HG02870 (cell line): ENCODE data around the gene RCOR1.
"Not testable (repeated sequence)": the region's sequence is repeated elsewhere in the genome, so short reads cannot be mapped to it uniquely, and the experiment has no call there.

ENCODE experiments used
- ATAC-seq: cut with Tn5 transposase; IDR thresholded peaks from one replicate; pipeline ENCODE4 v1.9.1; 2021; ENCODE audit warnings: mild to moderate bottlenecking, moderate library complexity; ENCODE audit not compliant: unreplicated experiment

RCOR1 gene

DNA sequence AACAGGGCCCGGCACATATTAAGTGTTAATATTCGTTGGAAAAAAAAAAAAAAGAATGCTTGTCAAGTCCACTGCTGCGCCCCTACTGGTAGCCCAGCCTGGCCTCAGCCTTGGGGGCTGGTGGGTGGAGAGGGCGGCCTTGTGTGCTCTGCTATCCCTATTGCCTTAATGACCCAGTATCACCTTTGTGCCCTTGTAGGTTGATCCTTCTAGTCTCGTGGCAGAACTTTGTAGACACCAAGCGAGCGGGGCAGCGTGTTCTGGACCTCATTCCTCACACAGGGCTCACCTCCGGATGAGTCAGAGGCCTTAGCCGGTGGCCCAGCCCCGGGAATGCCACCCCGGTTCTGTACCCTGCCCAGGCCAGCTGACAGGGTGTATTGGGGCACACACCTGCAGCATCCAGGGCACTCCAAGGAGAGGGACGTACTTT lies 1.8 kb upstream of the RCOR1 start:
- no peak for ATAC-seq

GRCh38 chr14:102591372-102591943 lies 991 bp upstream of the RCOR1 start:
- ATAC-seq, result no peak

- peak; percentile 3 for ATAC-seq
These were observed 263 bp downstream of the RCOR1 start for GRCh38 chr14:102592763-102593060.

GRCh38 chr14:102593061-102593824 lies 794 bp downstream of the RCOR1 start:
- peak; percentile 9 for ATAC-seq

- ATAC-seq, result no peak
These were observed 1.3 kb downstream of the RCOR1 start for GRCh38 chr14:102593825-102594137.

DNA sequence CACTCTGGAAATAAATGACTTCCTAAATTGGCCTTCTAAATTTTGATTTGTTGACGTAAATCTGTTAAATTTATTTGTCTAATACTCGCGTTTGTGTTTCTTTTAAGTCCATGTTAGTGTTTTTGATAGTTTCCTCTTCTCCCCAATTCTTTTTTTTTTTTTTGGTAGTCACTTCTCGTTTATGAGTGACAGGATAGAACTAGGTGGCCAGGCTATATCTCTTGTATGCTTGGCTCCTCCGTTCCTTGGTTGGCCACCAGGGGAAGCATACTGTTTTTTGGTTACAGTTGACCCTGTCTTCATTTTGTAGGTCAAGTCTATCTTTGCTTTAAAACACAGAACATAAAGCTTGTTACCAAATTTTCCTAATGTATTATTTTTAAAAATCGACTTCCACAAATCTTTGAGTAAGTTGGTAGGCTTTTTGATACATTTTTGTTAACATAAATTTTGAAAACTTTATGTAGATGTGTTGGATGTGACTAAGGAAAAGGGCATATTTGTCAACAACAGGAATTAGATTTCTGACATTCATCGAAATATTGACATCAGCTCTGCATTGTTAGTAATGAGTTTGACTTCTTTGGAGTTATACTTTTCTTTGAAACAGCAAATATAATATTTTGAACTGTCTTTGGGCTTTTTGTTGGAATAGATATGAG lies 2.2 kb downstream of the RCOR1 start:
- peak; percentile 26 for ATAC-seq

- no peak for ATAC-seq
These were observed 9.0 kb downstream of the RCOR1 start for GRCh38 chr14:102601378-102601925.

GRCh38 chr14:102602421-102603292 lies 10.2 kb downstream of the RCOR1 start:
- no peak for ATAC-seq

DNA sequence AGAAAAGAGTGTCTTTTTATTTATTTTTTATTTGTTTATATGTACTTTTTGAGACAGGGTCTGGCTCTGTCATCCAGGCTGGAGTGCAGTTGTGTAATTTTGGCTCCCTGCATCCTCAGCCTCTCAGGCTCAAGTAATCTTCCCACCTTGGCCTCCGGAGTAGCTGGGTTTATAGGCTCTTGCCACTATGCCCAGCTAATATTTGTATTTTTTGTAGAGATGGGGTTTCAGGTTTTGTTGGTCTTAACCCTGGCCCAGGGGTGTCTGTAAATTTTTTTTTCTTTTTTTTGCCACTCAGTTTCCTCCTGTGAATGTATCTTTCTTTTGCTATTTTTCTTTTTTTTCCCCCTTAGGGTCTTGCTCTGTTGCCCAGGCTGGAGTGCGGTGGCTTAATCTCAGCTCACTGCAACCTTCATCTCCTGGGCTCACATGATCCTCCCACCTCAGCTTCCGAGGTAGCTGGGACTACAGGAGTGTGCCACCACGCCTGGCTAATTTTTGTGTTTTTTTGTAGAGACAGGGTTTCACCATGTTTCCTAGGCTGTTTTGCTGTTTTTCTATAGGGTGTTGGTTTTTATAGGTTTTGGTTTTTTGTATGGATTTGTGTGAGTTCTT lies 11.0 kb downstream of the RCOR1 start:
- ATAC-seq, result no peak

GRCh38 chr14:102604183-102604582 lies 11.7 kb downstream of the RCOR1 start:
- ATAC-seq, result no peak

GRCh38 chr14:102605029-102605428 lies 12.6 kb downstream of the RCOR1 start:
- ATAC-seq, result no peak

- peak; percentile 38 for ATAC-seq
These were observed 13.8 kb downstream of the RCOR1 start for GRCh38 chr14:102606296-102606695.

DNA sequence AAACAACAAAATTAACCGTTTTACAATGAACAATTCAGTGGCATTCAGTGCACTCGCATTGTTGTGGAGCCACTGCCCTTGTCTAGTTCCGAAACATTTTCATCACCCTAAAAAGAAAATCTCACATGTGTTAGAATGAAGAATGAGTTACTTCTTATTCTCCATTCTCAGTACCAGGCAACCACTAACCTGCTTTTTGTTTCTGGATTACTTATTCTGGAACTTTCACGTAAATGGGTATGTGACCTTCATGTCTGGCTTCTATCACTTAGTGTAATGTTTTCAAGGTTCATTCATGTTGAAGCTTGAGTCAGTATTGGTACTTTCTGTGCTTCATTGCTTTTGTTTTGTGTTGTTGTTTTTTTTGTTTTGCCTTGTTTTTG lies 15.6 kb downstream of the RCOR1 start:
- ATAC-seq, result peak; percentile 71

- no peak for ATAC-seq
These were observed 18.7 kb downstream of the RCOR1 start for GRCh38 chr14:102610968-102611811.

GRCh38 chr14:102616318-102616717 lies 23.9 kb downstream of the RCOR1 start:
- ATAC-seq, result no peak

GRCh38 chr14:102616799-102617198 lies 24.4 kb downstream of the RCOR1 start:
- no peak for ATAC-seq

- not testable (repeated sequence) for ATAC-seq
These were observed 26.6 kb downstream of the RCOR1 start for GRCh38 chr14:102619012-102619411.

DNA sequence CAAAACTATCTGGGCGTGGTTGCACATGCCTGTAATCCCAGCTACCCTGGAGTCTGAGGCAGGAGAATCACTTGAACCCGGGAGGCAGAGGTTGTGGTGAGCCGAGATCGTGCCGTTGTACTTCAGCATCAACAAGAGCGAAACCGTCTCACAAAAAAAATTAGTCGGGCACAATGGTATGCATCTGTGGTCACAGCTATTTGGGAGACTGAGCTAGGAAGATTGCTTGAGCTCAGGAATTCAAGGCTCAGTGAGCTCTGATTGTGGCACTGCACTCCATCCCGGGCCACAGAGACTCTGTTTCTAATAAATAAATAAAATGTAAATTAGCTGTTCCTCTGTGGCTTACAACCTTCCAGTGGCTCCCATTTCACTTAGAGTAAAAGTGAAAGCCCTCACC lies 28.0 kb downstream of the RCOR1 start:
- no peak for ATAC-seq

DNA sequence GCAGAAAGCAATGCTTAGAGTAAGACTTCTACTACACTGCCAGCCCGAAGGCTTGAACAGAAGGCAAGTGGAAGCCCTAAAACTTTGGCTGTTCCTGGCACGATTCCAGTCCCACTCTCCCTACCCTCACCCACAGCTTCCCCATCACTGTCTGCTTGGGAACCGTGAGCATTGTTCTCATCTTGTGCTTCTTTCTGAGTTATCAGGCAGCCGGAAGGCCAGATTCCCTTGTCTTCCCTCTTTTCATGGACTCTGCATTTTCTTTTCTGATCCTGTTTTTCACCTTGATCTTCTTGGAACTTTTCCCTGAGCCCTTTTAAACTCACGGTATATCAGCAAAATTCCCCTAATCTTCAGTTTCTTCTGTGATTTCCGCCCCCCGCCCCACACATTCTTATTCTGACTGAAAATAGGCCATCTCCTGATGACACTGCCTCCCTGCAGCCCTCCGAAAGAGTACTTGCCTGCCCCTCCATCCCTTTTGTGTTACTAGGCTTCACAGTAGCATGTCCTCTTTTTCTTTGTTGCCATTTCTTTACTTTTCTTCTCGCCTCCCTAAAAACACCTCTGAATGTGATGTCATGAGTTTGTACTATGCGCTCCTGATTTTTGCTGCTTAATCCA lies 29.9 kb downstream of the RCOR1 start:
- ATAC-seq, result no peak
